Uterus (tissue), 2 donors: ENCODE measurements around the gene ATXN10.

ENCODE experiments used
- POLR2A ChIP-seq, 2 donors: fragments of 450-650 bp; IDR thresholded peaks; one replicate each; pipeline ENCODE4 v1.6.1; 2016; ENCODE audit warnings: antibody characterized with exemption in 2 of 2, mild to moderate bottlenecking in 1 of 2, moderate library complexity in 1 of 2
- TF ChIP-seq, protein P1 (sequence below), 4 experiments: fragments of 200-600 bp in 2 of 4; fragments of 450-650 bp in 2 of 4; sonication (generic) in 2 of 4; IDR thresholded peaks; one replicate each; pipeline ENCODE4 v1.5.1; 2016 to 2019; ENCODE audit warnings: antibody characterized with exemption in 4 of 4, mild to moderate bottlenecking in 2 of 4, moderate library complexity in 1 of 4

DNA sequence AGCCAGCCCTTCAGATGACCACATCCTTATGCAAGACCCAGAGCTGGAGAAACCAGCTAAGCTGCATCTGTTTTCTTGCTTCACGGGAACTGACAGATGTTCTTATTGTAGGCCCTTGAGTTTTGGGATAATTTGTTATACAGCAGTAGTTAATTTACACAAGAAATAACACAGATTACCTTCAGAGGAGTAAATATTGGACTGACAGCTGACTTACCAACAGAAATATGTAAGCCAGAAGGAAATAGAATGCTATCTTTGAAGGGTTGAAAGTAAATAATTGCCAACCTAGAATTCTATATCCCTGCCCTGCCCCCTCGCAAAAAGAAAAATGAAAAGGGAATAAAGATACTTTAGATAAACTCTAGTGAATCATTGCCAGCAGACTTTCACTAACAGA, 181.2 kb downstream of the ATXN10 start:
- TF ChIP-seq, protein P1, sequence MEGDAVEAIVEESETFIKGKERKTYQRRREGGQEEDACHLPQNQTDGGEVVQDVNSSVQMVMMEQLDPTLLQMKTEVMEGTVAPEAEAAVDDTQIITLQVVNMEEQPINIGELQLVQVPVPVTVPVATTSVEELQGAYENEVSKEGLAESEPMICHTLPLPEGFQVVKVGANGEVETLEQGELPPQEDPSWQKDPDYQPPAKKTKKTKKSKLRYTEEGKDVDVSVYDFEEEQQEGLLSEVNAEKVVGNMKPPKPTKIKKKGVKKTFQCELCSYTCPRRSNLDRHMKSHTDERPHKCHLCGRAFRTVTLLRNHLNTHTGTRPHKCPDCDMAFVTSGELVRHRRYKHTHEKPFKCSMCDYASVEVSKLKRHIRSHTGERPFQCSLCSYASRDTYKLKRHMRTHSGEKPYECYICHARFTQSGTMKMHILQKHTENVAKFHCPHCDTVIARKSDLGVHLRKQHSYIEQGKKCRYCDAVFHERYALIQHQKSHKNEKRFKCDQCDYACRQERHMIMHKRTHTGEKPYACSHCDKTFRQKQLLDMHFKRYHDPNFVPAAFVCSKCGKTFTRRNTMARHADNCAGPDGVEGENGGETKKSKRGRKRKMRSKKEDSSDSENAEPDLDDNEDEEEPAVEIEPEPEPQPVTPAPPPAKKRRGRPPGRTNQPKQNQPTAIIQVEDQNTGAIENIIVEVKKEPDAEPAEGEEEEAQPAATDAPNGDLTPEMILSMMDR (IDR thresholded peaks at IDR 0.05): no peak
- no peak for TF ChIP-seq POLR2A (IDR thresholded peaks at IDR 0.05)
